Activated T-cell treated with anti-CD3 and anti-CD28 coated beads for 48 hours (primary cell): ENCODE measurements around the gene URB1.
"Not testable (repeated sequence)": the region's sequence is repeated elsewhere in the genome, so short reads cannot be mapped to it uniquely, and the experiment has no call there.

Experiments
- DNase-seq: peaks from one replicate; pipeline ENCODE4 v3.0.0-alpha.2; 2020; ENCODE audit warnings: low read depth

URB1 gene

GRCh38 chr21:32319012-32319411 is 73.8 kb downstream of the URB1 start:
- DNase-seq, result no peak

- no peak for DNase-seq
Measured at GRCh38 chr21:32317726-32318125, 75.1 kb downstream of the URB1 start.

- DNase-seq, result no peak
Measured at GRCh38 chr21:32316361-32317215, 76.2 kb downstream of the URB1 start.

GRCh38 chr21:32315511-32316281 is 77.1 kb downstream of the URB1 start:
- DNase-seq, result no peak

GRCh38 chr21:32314806-32315205 is 78.0 kb downstream of the URB1 start:
- DNase-seq, result no peak

GRCh38 chr21:32312976-32313375 is 79.8 kb downstream of the URB1 start:
- no peak for DNase-seq

GRCh38 chr21:32312326-32312725 is 80.5 kb downstream of the URB1 start:
- DNase-seq, result no peak

- DNase-seq, result no peak
Measured at GRCh38 chr21:32311621-32312020, 81.2 kb downstream of the URB1 start.

GRCh38 chr21:32310976-32311375 is 81.8 kb downstream of the URB1 start:
- not testable (repeated sequence) for DNase-seq

- no peak for DNase-seq
Measured at GRCh38 chr21:32309906-32310460, 82.8 kb downstream of the URB1 start.

- no peak for DNase-seq
Measured at GRCh38 chr21:32308696-32309095, 84.1 kb downstream of the URB1 start.

GRCh38 chr21:32307706-32308105 is 85.1 kb downstream of the URB1 start:
- DNase-seq, result no peak

- DNase-seq, result no peak
Measured at GRCh38 chr21:32306021-32306780, 86.6 kb downstream of the URB1 start.

GRCh38 chr21:32304998-32305397 is 87.8 kb downstream of the URB1 start:
- no peak for DNase-seq

GRCh38 chr21:32303385-32303784 is 89.4 kb downstream of the URB1 start:
- DNase-seq, result no peak

- no peak for DNase-seq
Measured at GRCh38 chr21:32302560-32302959, 90.3 kb downstream of the URB1 start.

- no peak for DNase-seq
Measured at GRCh38 chr21:32301596-32301995, 91.2 kb downstream of the URB1 start.

GRCh38 chr21:32300117-32300681 is 92.6 kb downstream of the URB1 start:
- no peak for DNase-seq

- no peak for DNase-seq
Measured at GRCh38 chr21:32299695-32300094, 93.1 kb downstream of the URB1 start.

- DNase-seq, result no peak
Measured at GRCh38 chr21:32298658-32299081, 94.1 kb downstream of the URB1 start, which contains the start of gene MRAP. Gene MRAP (plus strand): TSS chr21:32298855. CDS start chr21:32298972, 117 bp downstream.

GRCh38 chr21:32298148-32298559 is 94.7 kb downstream of the URB1 start:
- no peak for DNase-seq

GRCh38 chr21:32297449-32297848 is 95.4 kb downstream of the URB1 start:
- DNase-seq, result no peak
